ENCODE measurements around the gene METTL3.

The METTL3 gene

DNA sequence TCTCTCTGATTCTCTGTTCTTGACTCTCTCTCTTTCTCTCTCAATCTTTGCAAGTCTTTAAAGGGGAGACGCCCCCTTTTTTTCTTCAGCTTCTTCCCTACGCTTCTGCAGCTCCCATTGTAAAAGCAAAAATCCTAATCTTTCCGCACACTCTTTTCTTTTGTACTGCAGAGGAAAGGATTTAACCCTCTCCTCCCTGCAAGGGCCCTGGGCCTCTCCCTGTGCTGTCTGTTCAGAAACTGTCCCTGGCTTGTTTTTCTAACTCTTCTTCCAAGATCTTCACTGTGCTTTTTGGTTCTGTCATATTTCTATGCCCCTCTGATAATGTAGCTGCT lies 25.9 kb upstream of the METTL3 start:
- H3K27me3 ChIP-seq (replicated peaks; ENCODE audit: insufficient read depth, low read length), result no peaks in the 10 kb centered on the region
- no peak overlapping the region for H2AFZ ChIP-seq (ENCODE audit: low read length)
- H3K4me1 ChIP-seq (ENCODE audit: low read length), result no peaks in the 10 kb centered on the region
- TF ChIP-seq EZH2 (optimal IDR thresholded peaks at IDR 0.05; ENCODE audit: low read depth, low read length) (no peak), EZH2phosphoT487 (IDR thresholded peaks at IDR 0.05; ENCODE audit: low read length) (no peak), CTCF (IDR thresholded peaks at IDR 0.05; ENCODE audit: low read length) (no peak)
- no peaks in the 10 kb centered on the region for H3K36me3 ChIP-seq (replicated peaks; ENCODE audit: insufficient read depth, low read length)
- no peaks in the 10 kb centered on the region for H4K20me1 ChIP-seq (ENCODE audit: insufficient read depth, low read length)
- no peak overlapping the region for H3K9ac ChIP-seq (ENCODE audit: low read length)
- no peaks in the 10 kb centered on the region for H3K79me2 ChIP-seq (ENCODE audit: low read length)
- H3K27ac ChIP-seq (ENCODE audit: low read length), result no peak overlapping the region
- no peaks in the 10 kb centered on the region for H3K9me3 ChIP-seq (replicated peaks; ENCODE audit: insufficient read depth, low read length)
- no peak overlapping the region for H3K4me3 ChIP-seq (ENCODE audit: low read length)
- DNase-seq, result no peak
- no peak overlapping the region for H3K4me2 ChIP-seq (ENCODE audit: low read depth, low read length)
- no peaks in the 10 kb centered on the region for H3F3A ChIP-seq (ENCODE audit: insufficient read depth, low read length)
- H3K9me2 ChIP-seq (replicated peaks; ENCODE audit: insufficient read depth, low read length), result no peaks in the 10 kb centered on the region

DNA sequence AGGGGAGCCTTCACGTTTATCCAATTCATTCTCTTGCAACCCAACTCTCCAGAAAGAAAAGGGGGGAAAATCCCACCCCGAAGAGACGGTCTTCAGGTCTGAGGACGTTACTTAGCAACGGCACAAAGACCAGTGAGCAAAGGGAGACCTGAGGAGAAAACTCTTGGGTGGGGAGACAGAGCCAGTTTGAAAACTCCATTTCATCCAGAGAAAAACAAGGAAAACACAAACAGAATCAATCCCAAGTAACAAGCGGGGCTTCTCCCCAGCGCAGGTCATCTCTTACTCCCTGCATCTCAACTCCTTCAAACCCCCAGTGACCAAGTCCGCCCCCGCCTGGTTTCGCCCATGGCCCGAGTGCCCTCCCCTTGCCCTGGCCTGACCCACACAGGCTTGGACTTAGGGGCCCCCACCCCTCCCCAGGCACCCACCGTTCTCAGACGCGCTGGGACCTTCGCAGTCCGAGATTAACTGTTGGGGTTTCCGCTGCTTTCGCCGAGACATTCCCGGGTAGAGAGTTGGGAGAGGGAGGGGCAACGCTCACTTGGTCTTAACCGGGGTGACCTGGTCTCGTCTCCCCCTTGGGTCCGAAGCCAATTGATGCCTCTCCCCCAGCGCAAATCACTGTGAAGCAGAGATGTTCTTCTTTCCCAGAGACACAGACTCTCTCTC lies 25.4 kb upstream of the METTL3 start:
- TF ChIP-seq EZH2 (optimal IDR thresholded peaks at IDR 0.05; ENCODE audit: low read depth, low read length) (no peak), EZH2phosphoT487 (IDR thresholded peaks at IDR 0.05; ENCODE audit: low read length) (no peak), CTCF (IDR thresholded peaks at IDR 0.05; ENCODE audit: low read length) (no peak)
- Histone ChIP-seq H4K20me1 (ENCODE audit: insufficient read depth, low read length) (no peaks in the 10 kb centered on the region), H3F3A (ENCODE audit: insufficient read depth, low read length) (no peaks in the 10 kb centered on the region), H3K27me3 (replicated peaks; ENCODE audit: insufficient read depth, low read length) (no peaks in the 10 kb centered on the region), H3K9me3 (replicated peaks; ENCODE audit: insufficient read depth, low read length) (no peaks in the 10 kb centered on the region), H3K4me3 (ENCODE audit: low read length) (no peak overlapping the region), H3K36me3 (replicated peaks; ENCODE audit: insufficient read depth, low read length) (no peaks in the 10 kb centered on the region), H3K4me1 (ENCODE audit: low read length) (no peaks in the 10 kb centered on the region), H3K27ac (ENCODE audit: low read length) (no peak overlapping the region), H3K79me2 (ENCODE audit: low read length) (no peaks in the 10 kb centered on the region), H3K4me2 (ENCODE audit: low read depth, low read length) (no peak overlapping the region), H2AFZ (ENCODE audit: low read length) (no peak overlapping the region), H3K9me2 (replicated peaks; ENCODE audit: insufficient read depth, low read length) (no peaks in the 10 kb centered on the region), H3K9ac (ENCODE audit: low read length) (no peak overlapping the region)
- no peak for DNase-seq

GRCh38 chr14:21535545-21536417 lies 24.6 kb upstream of the METTL3 start:
- H4K20me1 ChIP-seq (ENCODE audit: insufficient read depth, low read length), result no peaks in the 10 kb centered on the region
- H3K27ac ChIP-seq (ENCODE audit: low read length), result no peak overlapping the region
- H3K27me3 ChIP-seq (replicated peaks; ENCODE audit: insufficient read depth, low read length), result no peaks in the 10 kb centered on the region
- H3K36me3 ChIP-seq (replicated peaks; ENCODE audit: insufficient read depth, low read length), result no peaks in the 10 kb centered on the region
- DNase-seq, result no peak
- H3K9me3 ChIP-seq (replicated peaks; ENCODE audit: insufficient read depth, low read length), result no peaks in the 10 kb centered on the region
- no peak overlapping the region for H2AFZ ChIP-seq (ENCODE audit: low read length)
- H3K9me2 ChIP-seq (replicated peaks; ENCODE audit: insufficient read depth, low read length), result no peaks in the 10 kb centered on the region
- H3K4me2 ChIP-seq (ENCODE audit: low read depth, low read length), result no peak overlapping the region
- no peak overlapping the region for H3K9ac ChIP-seq (ENCODE audit: low read length)
- H3K79me2 ChIP-seq (ENCODE audit: low read length), result no peaks in the 10 kb centered on the region
- TF ChIP-seq CTCF (IDR thresholded peaks at IDR 0.05; ENCODE audit: low read length) (no peak), EZH2phosphoT487 (IDR thresholded peaks at IDR 0.05; ENCODE audit: low read length) (no peak), EZH2 (optimal IDR thresholded peaks at IDR 0.05; ENCODE audit: low read depth, low read length) (no peak)
- H3K4me3 ChIP-seq (ENCODE audit: low read length), result no peak overlapping the region
- no peaks in the 10 kb centered on the region for H3K4me1 ChIP-seq (ENCODE audit: low read length)
- H3F3A ChIP-seq (ENCODE audit: insufficient read depth, low read length), result no peaks in the 10 kb centered on the region
